Thyroid gland (tissue), 4 donors: ENCODE measurements around the gene GLYATL2.

Source experiments
- CTCF ChIP-seq, 6 experiments: fragments of 200-600 bp in 3 of 6; fragments of 450-650 bp in 3 of 6; sonication (generic) in 3 of 6; IDR thresholded peaks; one replicate each; pipeline ENCODE4 v1.5.1; 2016 to 2019; ENCODE audit warnings: antibody characterized with exemption in 6 of 6, mild to moderate bottlenecking in 2 of 6, inconsistent platforms in 1 of 6, moderate library complexity in 1 of 6
- POLR2A ChIP-seq, 2 donors: fragments of 450-650 bp; IDR thresholded peaks; one replicate each; pipeline ENCODE4 v1.6.1; 2017; ENCODE audit warnings: antibody characterized with exemption in 2 of 2, mild to moderate bottlenecking in 2 of 2, moderate library complexity in 1 of 2

- TF ChIP-seq CTCF (IDR thresholded peaks at IDR 0.05) (no peak), POLR2A (IDR thresholded peaks at IDR 0.05) (no peak)
These were observed 22.3 kb upstream of the GLYATL2 start for GRCh38 chr11:58866788-58867187.
